HepG2 (cell line): ENCODE results near the gene PEPD. TPM values are rescaled to one million over a fixed set of nuclear protein-coding genes. Genes with fewer than 3 reads are reported as not detected.

Experiments used
- ARID4A ChIP-seq: sonication (generic); formaldehyde crosslinking; IDR thresholded peaks from 2 replicates; pipeline ENCODE4 v1.5.0; 2020; ENCODE audit warnings: mild to moderate bottlenecking, missing genetic modification reagents, borderline replicate concordance
- ATF7-NPFF ChIP-seq: sonication (generic); formaldehyde crosslinking; IDR thresholded peaks from 2 replicates; pipeline ENCODE4 v1.8.1; 2023; ENCODE audit warnings: mild to moderate bottlenecking, low read depth, missing genetic modification reagents, moderate library complexity
- GMEB2 ChIP-seq: IDR thresholded peaks from 2 replicates; pipeline ENCODE4 v1.6.1; 2016; ENCODE audit warnings: missing biosample characterization, missing genetic modification reagents, low read depth
- TBL1XR1 ChIP-seq: fragments of 150-350 bp; IDR thresholded peaks from 2 replicates; pipeline ENCODE4 v1.6.1; 2014; ENCODE audit warnings: borderline replicate concordance, low read length; ENCODE audit not compliant: partially characterized antibody
- TOE1 ChIP-seq: sonication (generic); formaldehyde crosslinking; IDR thresholded peaks from 2 replicates; pipeline ENCODE4 v1.4.0; 2020; ENCODE audit warnings: mild to moderate bottlenecking, missing genetic modification reagents
- YY1 ChIP-seq: IDR thresholded peaks from 2 replicates; pipeline ENCODE4 v1.6.1; 2011; ENCODE audit warnings: low read length, low read depth, moderate library complexity, mild to moderate bottlenecking; ENCODE audit not compliant: insufficient read depth, insufficient replicate concordance
- ZFP1 ChIP-seq: IDR thresholded peaks from 2 replicates; pipeline ENCODE4 v1.6.1; 2016
- ZKSCAN1 ChIP-seq: fragments of 150-350 bp; IDR thresholded peaks from 2 replicates; pipeline ENCODE4 v1.6.1; 2014; ENCODE audit warnings: low read length
- ZMYM3 ChIP-seq: sonication (generic); formaldehyde crosslinking; IDR thresholded peaks from 2 replicates; pipeline ENCODE4 v1.5.1; 2020; ENCODE audit warnings: mild to moderate bottlenecking, missing genetic modification reagents
- ZNF281 ChIP-seq: sonication (generic); formaldehyde crosslinking; IDR thresholded peaks from 2 replicates; pipeline ENCODE4 v1.4.0; 2020; ENCODE audit warnings: missing genetic modification reagents, borderline replicate concordance
- ZNF337 ChIP-seq: sonication (generic); formaldehyde crosslinking; IDR thresholded peaks from 2 replicates; pipeline ENCODE4 v1.5.1; 2020; ENCODE audit warnings: missing genetic modification reagents, low read depth, mild to moderate bottlenecking, borderline replicate concordance
- ZNF619 ChIP-seq: sonication (generic); formaldehyde crosslinking; IDR thresholded peaks from 2 replicates; pipeline ENCODE4 v1.4.0; 2020; ENCODE audit warnings: mild to moderate bottlenecking, missing genetic modification reagents
- ZNF770 ChIP-seq: sonication (generic); formaldehyde crosslinking; IDR thresholded peaks from 2 replicates; pipeline ENCODE4 v1.5.0; 2020; ENCODE audit warnings: mild to moderate bottlenecking, missing genetic modification reagents
- ZNF784 ChIP-seq: sonication (generic); formaldehyde crosslinking; IDR thresholded peaks from 2 replicates; pipeline ENCODE4 v1.5.1; 2020; ENCODE audit warnings: missing genetic modification reagents, mild to moderate bottlenecking, borderline replicate concordance
- polyA plus RNA-seq, 8 experiments: library from polyadenylated mRNA; depleted of rRNA in 3 of 8; stranded (reverse) in 7 of 8; unstranded in 1 of 8; fragments of >200 nt; fragmentation: Illumina TruSeq in 4 of 8; extraction: Trizol in 4 of 8; gene quantifications; 2 replicates each; pipeline versions ENCODE4 v1.2.1 to v1.2.3, GENCODE V29; 2011 to 2016; ENCODE audit warnings: low read depth in 4 of 8, missing spikeins in 1 of 8, mixed read lengths in 1 of 8; ENCODE audit not compliant: insufficient read depth in 1 of 8
- total RNA-seq, 5 experiments: library from RNA; depleted of rRNA; stranded (reverse); fragments of >200 nt; fragmentation: Illumina TruSeq; extraction: Trizol; gene quantifications; 2 replicates each; pipeline ENCODE4 v1.2.3, GENCODE V29; 2016; ENCODE audit warnings: low read depth in 1 of 5

Gene PEPD
- total and polyA plus RNA-seq, 2 of the 13 experiments (the other 11 are each of a cell fraction or from before 2014, with no cell fraction given), result 60.7 to 75.1 TPM

GRCh38 chr19:33392341-33393285, 129.0 kb downstream of the PEPD start (continued):
- TF ChIP-seq ZNF770 (CRISPR knock-in tag) (peak; percentile 97), ZNF784 (CRISPR knock-in tag) (peak; percentile 96; the same call in 1 of the 2 replicates), ZNF337 (peak; percentile 98; the same call in 1 of the 2 replicates), ZNF281 (CRISPR knock-in tag) (peak; percentile 93), TOE1 (CRISPR knock-in tag) (peak; percentile 96; the same call in 1 of the 2 replicates), GMEB2 (CRISPR knock-in tag) (no peak), TBL1XR1 (peak; percentile 65), ZFP1 (CRISPR knock-in tag) (peak; percentile 94), ZMYM3 (CRISPR knock-in tag) (peak; percentile 87; the same call in 1 of the 2 replicates), ATF7-NPFF (CRISPR knock-in tag) (peak; percentile 100), ZKSCAN1 (no peak), ARID4A (CRISPR knock-in tag) (peak; percentile 96), ZNF619 (CRISPR knock-in tag) (peak; percentile 79; the same call in 1 of the 2 replicates), YY1 (no peak)
